Peyer's patch (tissue), 4 donors: Measurements from ENCODE around the gene NHLRC2. TPM values are rescaled to one million over a fixed set of nuclear protein-coding genes. Genes with fewer than 3 reads are reported as not detected.

Experiments
- DNase-seq, 3 donors: peaks; one replicate each; pipeline ENCODE4 v3.0.0-alpha.2; 2017 to 2019
- H3K27ac ChIP-seq, 4 donors: fragments of 200-600 bp; sonication (generic); one replicate each; pipeline ENCODE4 v1.5.1; 2016 to 2019
- H3K27me3 ChIP-seq, 2 donors: fragments of 200-600 bp; sonication (generic); one replicate each; pipeline ENCODE4 v1.5.1; 2019
- H3K36me3 ChIP-seq, 3 donors: fragments of 200-600 bp; sonication (generic); one replicate each; pipeline ENCODE4 v1.5.1; 2016 to 2019
- H3K4me1 ChIP-seq, 4 donors: fragments of 200-600 bp; sonication (generic); one replicate each; pipeline ENCODE4 v1.5.1; 2016 to 2019
- H3K4me3 ChIP-seq, 4 donors: fragments of 200-600 bp; sonication (generic); 1 replicate in 3 of 4; 2 replicates in 1 of 4; pipeline ENCODE4 v1.5.1; 2016 to 2019; ENCODE audit warnings: mild to moderate bottlenecking in 1 of 4
- H3K9me3 ChIP-seq, 4 donors: fragments of 200-600 bp; sonication (generic); one replicate each; pipeline ENCODE4 v1.5.1; 2016 to 2019; ENCODE audit warnings: mild to moderate bottlenecking in 1 of 4
- POLR2A ChIP-seq, 2 donors: fragments of 450-650 bp; IDR thresholded peaks; one replicate each; pipeline ENCODE4 v1.5.1; 2017; ENCODE audit warnings: antibody characterized with exemption in 2 of 2, mild to moderate bottlenecking in 2 of 2, moderate library complexity in 2 of 2
- total RNA-seq, 4 donors: library from RNA; depleted of rRNA; stranded (reverse); fragments of >200 nt; gene quantifications; one replicate each; pipeline ENCODE4 v1.1.0, GENCODE V29; 2016
- TF ChIP-seq, protein P1 (sequence below), 6 experiments: fragments of 450-650 bp in 4 of 6; fragments of 200-600 bp in 2 of 6; sonication (generic) in 1 of 6; IDR thresholded peaks; one replicate each; pipeline ENCODE4 v1.5.1; 2017 to 2019; ENCODE audit warnings: antibody characterized with exemption in 6 of 6, mild to moderate bottlenecking in 3 of 6, moderate library complexity in 1 of 6

The NHLRC2 gene
- total RNA-seq, 4 donors from 2014 or later: 53.8 to 185 (median 70.1) TPM

DNA sequence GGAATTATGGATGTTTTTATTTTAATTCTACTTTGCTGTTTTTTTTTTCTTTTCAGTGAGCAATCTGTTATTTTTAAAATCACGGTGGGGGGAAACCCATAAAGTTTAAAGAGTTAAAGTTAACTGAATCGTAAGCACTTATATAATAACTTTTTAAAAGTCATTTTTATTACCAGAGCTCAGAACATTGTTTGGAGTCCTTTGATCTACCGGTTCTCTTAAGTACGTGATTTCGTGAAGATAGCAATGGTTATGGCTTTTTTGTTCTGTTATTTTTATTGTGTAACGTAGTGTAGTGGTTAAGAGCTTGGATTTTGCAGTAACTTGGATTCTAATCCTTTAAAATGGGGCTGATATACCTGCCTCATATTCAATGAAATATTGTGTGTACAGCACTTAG is 57.4 kb downstream of the NHLRC2 start:
- H3K27ac ChIP-seq: no peak overlapping the region
- peaks cover 0 to 25% (median 0%) of the 10 kb centered on the region in 3 donors for H3K36me3 ChIP-seq
- H3K4me1 ChIP-seq: no peaks in the 10 kb centered on the region
- no peak overlapping the region for H3K4me3 ChIP-seq
- H3K9me3 ChIP-seq: no peaks in the 10 kb centered on the region
- TF ChIP-seq, protein P1, sequence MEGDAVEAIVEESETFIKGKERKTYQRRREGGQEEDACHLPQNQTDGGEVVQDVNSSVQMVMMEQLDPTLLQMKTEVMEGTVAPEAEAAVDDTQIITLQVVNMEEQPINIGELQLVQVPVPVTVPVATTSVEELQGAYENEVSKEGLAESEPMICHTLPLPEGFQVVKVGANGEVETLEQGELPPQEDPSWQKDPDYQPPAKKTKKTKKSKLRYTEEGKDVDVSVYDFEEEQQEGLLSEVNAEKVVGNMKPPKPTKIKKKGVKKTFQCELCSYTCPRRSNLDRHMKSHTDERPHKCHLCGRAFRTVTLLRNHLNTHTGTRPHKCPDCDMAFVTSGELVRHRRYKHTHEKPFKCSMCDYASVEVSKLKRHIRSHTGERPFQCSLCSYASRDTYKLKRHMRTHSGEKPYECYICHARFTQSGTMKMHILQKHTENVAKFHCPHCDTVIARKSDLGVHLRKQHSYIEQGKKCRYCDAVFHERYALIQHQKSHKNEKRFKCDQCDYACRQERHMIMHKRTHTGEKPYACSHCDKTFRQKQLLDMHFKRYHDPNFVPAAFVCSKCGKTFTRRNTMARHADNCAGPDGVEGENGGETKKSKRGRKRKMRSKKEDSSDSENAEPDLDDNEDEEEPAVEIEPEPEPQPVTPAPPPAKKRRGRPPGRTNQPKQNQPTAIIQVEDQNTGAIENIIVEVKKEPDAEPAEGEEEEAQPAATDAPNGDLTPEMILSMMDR (IDR thresholded peaks at IDR 0.05): no peak
- TF ChIP-seq POLR2A (IDR thresholded peaks at IDR 0.05): no peak
- no peak for DNase-seq
- H3K27me3 ChIP-seq: no peaks in the 10 kb centered on the region

DNA sequence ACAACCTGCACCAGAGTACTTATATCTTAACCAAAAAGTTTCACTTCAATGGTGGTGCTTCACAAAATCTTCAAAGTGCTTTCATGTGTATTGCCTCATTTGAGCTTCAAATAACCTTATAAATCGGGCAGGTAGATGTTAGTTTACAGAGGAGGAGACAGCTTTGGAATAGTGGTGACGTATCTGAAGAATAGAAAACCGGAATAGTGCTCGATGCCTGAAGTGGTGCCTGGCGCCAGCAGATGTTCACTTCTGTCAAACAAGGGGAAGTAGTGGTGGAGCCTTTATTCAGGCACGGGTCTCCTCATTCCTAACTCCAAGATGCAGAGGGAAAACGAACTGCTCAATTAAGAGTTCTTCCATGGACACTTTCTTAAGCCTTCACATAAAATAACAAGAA is 58.1 kb downstream of the NHLRC2 start:
- TF ChIP-seq, protein P1 (IDR thresholded peaks at IDR 0.05): no peak
- no peak for TF ChIP-seq POLR2A (IDR thresholded peaks at IDR 0.05)
- DNase-seq: no peak
- no peak overlapping the region for H3K4me3 ChIP-seq

DNA sequence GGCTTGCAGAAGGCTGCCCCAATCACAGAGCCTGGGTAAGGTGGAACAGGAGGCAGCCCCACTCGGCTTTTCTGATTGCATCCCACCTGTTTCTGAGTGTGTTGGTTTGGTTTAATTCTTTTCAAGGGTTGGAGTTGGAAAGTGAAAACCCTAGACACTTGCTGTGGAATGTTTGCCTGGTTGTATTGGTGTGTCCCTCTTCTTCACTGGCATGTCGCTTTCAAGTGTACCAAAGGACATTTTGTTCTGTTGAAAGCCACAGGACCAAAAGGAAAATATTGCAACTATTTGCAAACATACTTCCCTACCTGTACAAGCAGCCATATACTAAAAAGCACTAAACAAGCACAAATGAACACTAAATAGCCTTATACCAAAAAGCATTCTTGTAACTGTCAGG is 60.5 kb downstream of the NHLRC2 start:
- Histone ChIP-seq H3K9me3 (no peaks in the 10 kb centered on the region), H3K27me3 (no peaks in the 10 kb centered on the region), H3K36me3 (no peaks in the 10 kb centered on the region), H3K4me1 (no peaks in the 10 kb centered on the region), H3K27ac (no peak overlapping the region), H3K4me3 (no peak overlapping the region)
- no peak for TF ChIP-seq POLR2A (IDR thresholded peaks at IDR 0.05)
- TF ChIP-seq, protein P1 (IDR thresholded peaks at IDR 0.05): no peak
- no peak for DNase-seq

More for the DNA sequence above, 58.1 kb downstream of the NHLRC2 start:
- Histone ChIP-seq H3K4me1 (no peaks in the 10 kb centered on the region), H3K36me3 (peaks cover 0 to 18% (median 0%) of the 10 kb centered on the region in 3 donors), H3K27me3 (no peaks in the 10 kb centered on the region), H3K27ac (no peak overlapping the region), H3K9me3 (no peaks in the 10 kb centered on the region)

DNA sequence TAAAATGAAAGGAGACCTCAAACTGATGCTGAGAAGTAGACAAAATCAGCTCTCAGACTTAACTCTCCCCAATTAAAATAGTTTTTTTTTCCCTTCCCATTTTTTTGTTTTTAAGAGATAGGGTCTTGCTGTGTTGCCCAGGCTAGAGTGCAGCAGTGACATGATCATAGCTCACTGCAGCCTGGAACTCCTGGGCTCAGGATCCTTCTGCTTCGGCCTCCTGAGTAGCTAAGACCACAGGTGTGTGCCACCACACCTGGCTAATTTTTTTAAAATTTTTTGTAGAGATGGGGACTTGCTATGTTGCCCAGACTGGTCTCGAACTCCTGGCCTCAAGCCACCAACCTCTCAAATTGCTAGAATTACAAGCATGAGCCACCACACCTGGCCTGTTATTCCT is 61.1 kb downstream of the NHLRC2 start:
- Histone ChIP-seq H3K4me3 (no peak overlapping the region), H3K9me3 (no peaks in the 10 kb centered on the region), H3K4me1 (no peaks in the 10 kb centered on the region), H3K27me3 (no peaks in the 10 kb centered on the region), H3K36me3 (no peaks in the 10 kb centered on the region), H3K27ac (no peak overlapping the region)
- TF ChIP-seq, protein P1 (IDR thresholded peaks at IDR 0.05): no peak
- TF ChIP-seq POLR2A (IDR thresholded peaks at IDR 0.05): no peak
- no peak for DNase-seq

DNA sequence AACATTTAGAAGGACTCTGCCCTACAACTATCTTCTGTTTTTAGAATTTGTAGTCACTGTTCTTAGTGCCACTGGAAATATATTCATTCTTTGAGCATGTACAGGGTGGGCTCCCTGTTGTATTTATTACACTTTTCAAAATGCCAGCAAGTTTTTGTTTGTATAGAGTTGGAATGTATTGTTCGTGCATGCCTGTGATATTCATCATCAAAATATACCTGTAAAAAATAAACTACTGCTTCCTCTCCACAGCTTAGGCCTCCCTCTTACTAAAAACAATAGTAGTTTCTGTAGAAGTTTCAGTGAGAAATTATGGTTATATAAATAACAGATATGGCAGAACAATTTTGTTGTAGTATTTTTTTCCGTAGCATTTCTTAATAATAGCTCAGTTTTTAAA is 61.6 kb downstream of the NHLRC2 start:
- H3K4me3 ChIP-seq: no peak overlapping the region
- TF ChIP-seq, protein P1 (IDR thresholded peaks at IDR 0.05): no peak
- H3K27ac ChIP-seq: no peak overlapping the region
- H3K4me1 ChIP-seq: no peaks in the 10 kb centered on the region
- no peaks in the 10 kb centered on the region for H3K36me3 ChIP-seq
- H3K27me3 ChIP-seq: no peaks in the 10 kb centered on the region
- H3K9me3 ChIP-seq: no peaks in the 10 kb centered on the region
- DNase-seq: no peak

DNA sequence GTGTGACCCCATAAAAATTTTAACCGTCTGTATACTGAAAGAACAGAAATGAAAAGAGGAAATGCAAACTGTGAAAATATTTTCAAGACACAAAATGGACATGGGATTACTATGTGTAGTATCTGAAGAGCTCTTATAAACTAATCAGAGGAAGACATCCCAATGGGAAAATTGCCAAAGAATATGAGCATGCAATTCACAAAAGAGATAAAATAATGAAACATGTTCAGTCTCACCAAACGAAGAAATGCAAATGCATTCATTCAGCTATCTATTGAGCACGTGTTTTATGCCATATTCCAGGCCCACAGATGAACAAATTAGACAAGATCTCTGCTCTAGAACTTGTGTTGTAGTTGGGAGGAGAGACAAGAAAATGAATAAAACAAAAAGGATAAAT is 63.2 kb downstream of the NHLRC2 start:
- H3K36me3 ChIP-seq: no peaks in the 10 kb centered on the region
- H3K4me1 ChIP-seq: no peaks in the 10 kb centered on the region
- H3K4me3 ChIP-seq: no peak overlapping the region
- no peak for TF ChIP-seq POLR2A (IDR thresholded peaks at IDR 0.05)
- TF ChIP-seq, protein P1 (IDR thresholded peaks at IDR 0.05): no peak
- no peaks in the 10 kb centered on the region for H3K27me3 ChIP-seq
- H3K9me3 ChIP-seq: no peaks in the 10 kb centered on the region
- no peak for DNase-seq
- H3K27ac ChIP-seq: no peak overlapping the region
